ENCODE measurements around the gene NTN3.
"Not testable (repeated sequence)": the region's sequence is repeated elsewhere in the genome, so short reads cannot be mapped to it uniquely, and the experiment has no call there.

Gene NTN3

DNA sequence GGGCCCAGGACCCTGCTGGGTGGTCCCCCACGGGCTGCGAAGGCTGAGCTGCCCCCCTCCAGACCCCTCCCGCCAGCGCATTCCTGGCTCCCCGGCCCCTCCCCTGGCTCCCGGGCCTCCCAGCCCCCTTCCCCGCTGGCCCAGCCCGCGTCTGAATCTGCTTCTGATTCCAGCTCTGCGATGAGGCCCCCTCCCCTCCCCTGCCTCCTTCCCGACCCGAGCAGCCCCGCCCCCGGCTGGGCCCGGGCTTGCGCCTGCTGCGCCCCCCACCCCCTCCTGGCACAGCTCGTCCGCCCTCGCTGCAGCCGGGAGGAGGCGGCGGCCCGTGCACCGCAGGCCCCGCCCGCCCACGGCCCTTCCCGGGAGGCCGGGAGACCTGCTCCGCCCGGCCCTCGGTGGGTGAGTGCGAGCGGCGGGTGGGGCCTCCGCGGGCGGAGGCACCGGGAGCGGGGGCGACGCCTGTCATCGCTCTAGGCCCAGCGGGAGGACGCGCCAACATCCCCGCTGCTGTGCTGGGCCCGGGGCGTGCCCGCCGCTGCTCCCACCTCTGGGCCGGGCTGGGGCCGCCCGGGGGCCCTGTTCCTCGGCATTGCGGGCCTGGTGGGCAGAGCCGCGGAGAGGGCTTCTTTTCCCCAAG, at the start of gene NTN3:
Gene NTN3 (plus strand): TSS at position 282 of the 637 bp plus-strand sequence. CDS start 405 bp downstream, outside the sequence.
- DNase-seq = no peak

DNA sequence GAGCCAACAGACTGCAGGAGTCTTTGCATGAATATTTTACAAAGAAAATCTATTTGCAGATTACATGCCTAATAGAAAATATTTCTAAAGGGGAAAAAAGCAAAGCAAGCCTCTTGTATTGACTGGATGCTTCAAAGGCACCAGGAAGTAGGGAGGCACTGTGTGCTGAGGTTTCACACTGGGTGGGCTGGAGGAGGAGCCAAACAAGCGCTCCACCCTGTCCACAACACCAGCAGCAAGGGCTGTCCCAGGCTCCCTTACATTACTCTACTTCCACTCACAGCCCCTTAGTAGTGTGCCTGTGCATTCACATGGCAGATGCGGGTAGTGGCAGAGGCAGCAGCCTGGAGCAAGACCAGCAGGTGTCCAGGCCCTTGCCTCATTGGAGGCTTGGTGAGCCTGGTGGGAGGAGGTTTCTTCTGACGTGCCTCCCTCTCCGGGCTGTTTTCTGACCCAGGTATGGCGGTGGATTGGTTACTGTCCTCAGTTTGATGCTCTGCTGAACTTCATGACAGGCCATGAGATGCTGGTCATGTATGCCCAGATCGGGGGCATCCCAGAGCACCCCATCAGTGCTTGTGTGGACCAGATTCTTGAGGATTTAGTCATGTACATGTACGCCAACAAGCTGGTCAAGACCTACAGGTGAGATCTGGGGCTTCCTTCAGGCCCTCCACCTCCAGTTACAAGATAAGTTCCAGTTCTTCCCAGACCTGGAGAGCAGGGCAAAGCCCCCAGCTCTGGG, 48.8 kb upstream of the NTN3 start:
- no peak for DNase-seq

DNA sequence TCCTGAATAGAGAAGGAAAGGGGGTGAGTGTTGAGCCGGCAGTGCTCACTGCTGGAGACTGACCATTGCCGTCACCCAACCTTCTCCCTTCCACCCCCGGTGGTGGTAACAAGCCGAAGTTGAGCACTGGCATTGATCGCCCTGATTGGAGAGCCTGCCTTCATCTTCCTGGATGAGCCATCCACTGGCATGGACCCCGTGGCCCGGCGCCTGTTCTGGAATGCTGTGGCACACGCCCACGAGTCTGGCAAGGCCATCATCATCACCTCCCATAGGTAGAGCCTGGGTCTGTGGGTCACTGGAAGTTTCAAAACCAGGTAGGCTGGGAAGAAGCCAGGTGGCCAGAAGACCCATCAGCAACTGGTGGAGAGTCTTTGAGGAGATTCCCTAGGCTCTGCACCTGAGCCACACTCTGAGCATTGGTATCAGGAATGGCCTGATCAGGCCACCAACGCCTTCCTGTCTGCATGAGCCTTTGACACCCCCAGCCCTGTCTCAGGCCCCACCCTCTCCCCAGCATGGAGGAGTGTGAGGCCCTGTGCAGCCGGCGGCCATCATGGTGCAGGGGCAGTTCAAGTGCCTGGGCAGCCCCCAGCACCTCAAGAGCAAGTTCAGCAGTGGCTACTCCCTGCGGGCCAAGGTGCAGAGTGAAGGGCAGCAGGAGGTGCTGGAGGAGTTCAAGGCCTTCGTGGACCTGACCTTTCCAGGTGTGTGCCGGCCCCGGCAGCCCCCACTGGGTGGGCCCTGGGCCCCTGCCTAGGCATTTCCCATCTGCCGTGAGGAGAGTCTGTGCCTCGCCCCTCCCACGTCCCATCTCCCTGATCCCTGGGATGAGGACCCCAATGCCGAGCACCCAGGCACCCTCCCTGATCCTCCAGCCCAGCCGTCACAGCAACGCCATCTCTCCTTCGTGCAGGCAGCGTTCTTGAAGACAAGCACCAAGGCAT, 46.8 kb upstream of the NTN3 start:
- no peak for DNase-seq

DNA sequence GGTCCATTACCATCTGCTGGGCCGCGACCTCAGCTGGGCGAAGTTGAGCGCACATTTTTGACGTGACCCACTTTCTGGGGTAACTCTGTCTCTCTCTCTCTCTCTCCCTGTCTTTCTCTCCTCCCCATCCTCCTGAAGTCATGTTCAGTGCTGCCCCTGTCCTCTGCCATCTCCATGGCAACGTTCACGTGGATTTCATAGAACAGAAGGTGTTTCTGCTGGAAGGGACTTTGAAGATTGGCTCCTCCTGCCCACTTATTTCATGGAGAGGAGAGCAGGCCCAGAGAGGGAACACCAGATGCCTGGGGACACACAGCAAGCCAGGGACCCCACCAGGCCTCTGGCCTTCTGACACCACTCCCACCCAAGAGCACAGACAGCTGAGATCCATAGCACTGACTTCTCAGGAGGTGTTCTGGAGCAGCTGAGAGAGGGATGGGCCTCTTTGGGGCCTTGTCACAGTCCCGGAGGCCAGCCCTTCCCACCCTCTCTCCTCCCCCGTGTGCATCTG, 46.0 kb upstream of the NTN3 start:
- no peak for DNase-seq

DNA sequence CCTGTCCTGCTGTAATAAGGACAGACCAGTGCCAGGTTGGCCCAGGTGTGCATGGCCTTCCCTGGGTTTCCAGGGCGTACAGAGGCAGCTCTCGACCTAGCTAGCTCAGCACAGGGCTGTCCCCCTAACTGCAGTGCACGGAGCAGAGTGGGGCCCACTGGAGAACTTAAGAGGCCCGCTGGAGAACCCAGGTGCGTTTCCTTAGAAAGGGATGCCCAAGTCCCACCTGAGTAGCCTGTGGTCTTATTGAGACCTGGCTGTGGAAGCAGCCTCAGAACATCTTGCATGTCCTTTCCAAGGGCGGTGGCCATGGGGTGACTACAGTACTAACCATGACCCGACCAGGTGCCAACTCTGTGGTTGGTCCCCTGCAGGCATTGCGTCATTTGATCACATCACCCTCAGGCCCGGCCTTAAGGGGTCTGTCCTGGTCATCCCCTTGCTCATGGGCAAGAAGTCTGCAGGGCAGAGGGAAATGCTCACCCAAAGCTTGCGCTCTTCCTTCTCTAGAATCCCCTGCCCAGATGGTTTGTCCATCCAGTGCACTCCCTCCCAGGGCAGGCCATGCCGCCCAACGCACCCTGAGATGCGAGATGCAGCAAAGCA, 45.2 kb upstream of the NTN3 start:
- DNase-seq = no peak

DNA sequence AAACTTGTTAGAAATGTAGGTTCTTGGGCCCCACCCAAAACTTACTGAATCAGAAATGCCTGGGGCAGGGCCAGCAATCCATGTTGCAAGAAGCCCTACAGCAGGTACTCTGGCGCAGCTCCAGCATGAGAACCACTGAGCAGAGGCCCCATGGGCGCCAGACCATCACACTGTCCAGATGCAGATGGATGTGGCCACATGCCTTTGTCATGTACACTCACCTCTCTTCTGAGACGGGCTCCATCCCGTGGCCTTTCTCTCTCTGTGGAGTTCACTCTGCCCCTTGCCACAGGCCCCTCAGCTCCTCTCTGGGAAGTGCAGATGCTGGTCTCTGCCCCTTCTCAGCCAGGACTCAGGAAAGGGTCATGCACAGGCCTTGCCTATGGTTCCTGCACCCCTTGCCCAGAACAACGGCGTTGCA, 44.1 kb upstream of the NTN3 start:
- no peak for DNase-seq

DNA sequence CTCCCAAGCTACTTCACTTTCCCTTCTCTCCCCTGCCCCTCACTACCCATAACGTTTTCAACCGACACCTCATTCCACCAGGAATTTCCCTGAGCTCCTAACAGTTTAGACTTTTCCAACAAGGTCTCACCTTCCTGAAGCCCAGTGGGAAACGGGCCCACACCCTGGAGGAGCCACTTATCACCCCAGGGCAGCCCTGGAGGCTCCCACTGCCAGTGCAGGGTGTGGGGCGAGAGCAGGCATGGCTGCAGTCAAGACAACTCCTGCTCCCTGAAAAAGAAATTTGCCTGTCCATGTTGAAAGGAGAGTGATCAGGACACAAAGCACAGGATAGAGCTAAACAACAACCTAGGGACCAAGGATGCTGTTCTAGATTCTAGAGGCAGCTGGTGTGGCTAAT, 43.6 kb upstream of the NTN3 start:
- no peak for DNase-seq

DNA sequence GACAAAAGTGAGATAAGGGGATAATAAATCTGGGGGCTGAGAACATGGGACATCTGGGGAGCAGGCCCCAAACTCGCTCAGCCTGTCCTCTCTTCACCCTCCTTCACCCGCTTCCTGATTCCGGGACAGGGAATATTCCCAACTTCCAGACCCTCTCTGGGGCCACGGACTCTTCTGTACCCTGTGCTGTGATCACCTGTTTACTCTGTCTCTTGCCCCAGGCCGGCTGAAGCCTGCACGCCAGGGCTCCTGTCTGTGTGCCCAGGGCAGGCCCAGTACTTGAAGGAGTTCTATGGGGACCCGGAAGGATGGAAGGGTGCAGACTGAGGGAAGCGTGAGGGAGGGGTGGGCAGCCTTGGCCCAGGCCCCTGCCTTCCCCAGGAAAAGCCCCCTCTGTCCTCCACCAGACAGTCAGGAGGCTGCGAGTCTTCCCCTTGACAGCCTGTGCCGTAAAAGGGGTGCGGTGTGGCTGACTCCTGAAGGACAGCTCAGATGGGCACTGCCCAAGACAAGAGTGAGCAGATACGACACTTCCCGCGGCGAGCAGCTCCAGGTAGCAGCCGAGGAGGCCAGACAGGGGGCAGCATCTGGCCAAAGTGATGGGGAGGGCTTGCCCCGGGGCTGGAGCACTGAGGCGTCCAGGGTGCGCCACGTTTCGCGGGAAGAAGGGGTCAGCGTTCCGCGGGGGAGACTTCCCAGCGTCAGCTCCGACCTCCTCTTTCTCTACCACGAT, 42.9 kb upstream of the NTN3 start:
- DNase-seq = no peak

DNA sequence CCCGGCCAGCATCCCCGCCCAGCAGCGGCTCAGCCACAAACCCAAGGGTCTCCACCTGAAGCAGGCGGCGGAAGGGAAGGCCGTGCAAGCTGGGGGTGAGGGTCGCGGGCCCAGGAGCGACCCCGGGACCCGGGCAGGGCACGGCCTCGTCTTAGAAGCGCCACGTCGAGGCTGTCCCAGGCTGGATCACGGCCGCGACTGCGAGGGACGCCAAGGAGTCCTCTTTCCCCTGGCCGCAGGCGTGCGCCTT, 42.4 kb upstream of the NTN3 start:
- no peak for DNase-seq

DNA sequence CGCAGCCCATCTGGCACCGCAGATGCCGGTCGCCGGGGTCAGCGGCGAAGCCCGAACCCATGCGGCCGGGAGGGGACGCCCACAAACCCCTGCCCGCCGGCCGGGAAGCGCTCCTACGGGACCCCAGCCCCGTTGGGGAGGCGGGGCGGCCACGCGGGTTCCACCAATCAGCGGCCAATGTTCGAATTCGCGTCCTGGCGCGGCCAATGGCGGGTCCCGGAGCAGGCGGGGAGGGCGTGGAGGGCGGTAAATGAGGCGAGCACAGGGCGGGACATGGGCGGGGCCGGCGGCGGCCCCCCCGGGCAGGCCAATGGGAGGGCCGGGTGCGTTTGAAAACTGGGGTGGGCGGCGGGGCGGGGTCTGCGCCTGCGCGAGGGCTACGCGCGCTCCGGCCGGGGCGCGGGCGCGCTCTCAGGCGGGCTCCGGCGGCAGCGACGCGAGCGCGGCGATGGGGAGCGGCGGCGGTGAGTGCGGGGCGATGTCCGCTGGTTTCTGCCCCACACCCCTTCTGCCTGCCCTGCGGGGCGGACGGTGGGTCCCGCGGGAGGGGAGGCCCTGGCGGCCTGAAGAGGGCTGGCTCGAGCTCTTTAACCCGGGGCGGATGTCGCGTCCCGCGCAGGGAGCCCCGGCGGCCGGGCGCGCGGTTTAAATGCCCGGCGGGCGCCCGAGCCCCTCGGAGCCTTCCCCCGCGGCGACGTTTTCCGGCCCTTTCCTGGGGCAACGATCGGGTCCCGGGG, 41.9 kb upstream of the NTN3 start, which contains the start of gene CCNF:
Gene CCNF (plus strand): TSS at position 414 of the 737 bp plus-strand sequence. CDS start 35 bp downstream, at position 449.
- peak; percentile 99 for DNase-seq

DNA sequence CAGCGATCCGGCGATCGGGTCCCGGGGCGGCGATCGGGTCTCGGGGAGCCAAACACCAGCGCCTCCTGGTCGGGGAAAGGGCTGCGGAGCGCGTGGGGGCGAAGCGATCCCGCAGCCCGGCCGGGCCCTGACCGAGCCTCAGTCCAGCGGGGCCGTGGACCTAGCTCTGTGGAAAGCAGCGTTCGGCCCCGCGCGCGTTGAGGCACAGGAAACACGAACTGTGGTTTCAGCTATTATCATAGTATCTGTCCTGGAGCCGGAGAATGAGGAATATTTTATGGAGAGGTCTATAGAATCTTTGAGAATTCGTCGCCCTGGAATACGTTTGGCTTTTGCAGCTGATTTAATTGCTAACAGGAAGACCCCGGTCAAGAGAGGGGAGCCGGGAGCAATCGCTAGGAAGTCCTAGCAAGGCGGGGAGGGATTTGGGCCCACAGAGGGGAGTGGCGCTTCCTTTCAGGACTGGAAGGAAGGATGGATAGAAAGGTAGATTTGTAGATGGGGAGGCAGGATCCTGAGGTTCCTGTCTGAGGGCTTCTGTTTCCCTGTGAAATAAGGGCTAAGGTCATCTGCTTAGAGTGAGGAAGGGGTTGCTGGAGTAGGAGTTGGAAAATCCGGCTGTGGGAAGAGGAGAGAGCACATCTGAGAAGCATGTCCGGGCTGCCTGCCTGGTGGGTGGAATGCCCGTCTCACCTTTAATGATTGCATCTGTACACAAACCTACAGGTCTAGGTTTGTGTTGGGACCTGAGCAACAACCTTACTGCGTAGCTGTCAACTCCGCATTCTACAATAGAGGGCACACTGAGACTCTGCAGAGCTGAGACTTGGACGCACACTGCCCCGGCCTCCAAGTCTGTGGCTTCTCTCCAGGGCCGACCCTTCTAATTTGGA, 41.1 kb upstream of the NTN3 start:
- peak; percentile 33 for DNase-seq

DNA sequence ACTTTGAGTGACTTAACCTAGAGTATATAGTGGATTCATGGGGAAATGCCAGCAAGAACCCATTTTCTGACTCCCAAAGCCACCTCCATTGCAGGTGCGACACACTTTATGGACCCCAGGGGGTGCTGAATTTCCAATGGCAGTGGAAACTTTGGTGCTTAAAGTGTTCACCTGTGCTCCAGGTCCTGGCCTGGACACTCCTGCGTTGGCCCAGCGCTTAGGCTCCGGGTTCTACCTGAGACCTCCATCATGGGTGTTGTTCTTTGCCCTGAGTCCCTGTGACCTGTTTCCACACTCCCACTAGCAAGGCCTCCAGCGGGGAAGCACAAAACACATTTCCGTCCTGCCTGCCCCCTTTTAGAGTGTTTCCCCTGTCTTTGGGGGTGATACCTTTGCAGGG, 38.8 kb upstream of the NTN3 start:
- no peak for DNase-seq

DNA sequence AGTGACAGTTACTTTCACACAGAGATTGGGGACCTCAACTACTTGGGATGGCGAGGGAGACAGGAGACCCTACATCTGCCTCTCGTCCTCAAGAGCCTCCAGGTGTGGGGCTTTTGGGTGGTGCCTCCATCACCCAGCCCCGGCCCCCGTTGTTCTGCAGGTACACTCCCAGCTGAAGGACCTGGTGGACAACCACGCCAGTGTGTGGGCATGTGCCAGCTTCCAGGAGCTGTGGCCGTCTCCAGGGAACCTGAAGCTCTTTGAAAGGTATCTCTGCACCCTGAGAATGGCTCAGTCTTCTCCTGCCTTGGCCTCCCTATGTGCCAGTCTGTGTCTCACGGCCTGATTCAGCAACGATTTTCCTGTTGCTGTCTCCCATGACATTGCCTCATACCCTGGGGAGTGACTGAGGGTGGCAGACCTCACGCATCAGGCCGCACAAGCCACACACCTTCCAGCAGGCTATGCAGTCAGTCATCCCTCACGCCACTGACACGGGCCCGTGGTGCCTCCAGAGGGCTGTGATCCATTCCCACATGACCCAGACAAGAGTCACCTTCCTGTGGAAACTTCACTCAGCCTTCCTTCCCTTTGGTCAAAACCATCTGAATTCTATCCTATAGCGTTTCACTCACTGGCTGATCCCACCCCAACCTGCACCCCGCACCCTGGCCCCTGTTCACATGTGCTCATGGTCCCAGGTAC, 38.1 kb upstream of the NTN3 start:
- DNase-seq = no peak

DNA sequence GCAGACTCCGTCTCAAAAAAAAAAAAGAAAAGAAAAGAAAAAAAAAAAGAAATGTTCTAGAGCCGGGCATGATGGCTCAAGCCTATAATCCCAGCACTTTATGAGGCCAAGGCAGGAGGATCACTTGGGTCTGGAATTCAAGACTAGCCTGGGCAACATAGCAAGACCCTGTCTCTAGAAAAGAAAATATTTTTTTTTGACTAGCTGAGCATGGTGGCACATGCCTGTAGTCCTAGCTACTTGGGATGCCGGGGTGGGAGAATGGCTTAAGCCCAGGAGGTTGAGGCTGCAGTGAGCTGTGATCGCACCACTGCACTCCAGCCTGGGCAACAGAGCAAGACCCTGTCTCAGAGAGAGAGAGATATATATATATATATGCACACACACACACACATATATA, 35.9 kb upstream of the NTN3 start:
- DNase-seq = not testable (repeated sequence)

DNA sequence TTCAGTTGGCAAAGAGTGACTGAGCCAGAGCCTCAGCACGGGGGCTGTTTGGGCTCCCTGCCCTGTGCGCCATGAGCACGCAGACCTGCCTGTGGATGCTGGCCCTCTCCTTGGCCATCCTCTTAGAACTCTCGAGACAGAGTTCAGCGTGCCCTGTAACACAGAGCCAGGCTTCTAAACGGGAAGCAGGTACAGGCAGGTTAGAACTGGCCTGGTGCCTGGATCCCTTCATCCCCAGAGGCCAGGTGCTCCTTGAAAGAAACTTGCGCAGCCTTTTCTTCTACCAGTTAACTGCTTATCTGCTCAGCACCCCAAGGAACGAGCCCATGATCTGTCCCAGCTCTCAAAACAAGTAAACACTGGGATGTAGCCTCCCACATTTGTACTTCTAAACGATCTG, 35.0 kb upstream of the NTN3 start:
- DNase-seq = no peak

DNA sequence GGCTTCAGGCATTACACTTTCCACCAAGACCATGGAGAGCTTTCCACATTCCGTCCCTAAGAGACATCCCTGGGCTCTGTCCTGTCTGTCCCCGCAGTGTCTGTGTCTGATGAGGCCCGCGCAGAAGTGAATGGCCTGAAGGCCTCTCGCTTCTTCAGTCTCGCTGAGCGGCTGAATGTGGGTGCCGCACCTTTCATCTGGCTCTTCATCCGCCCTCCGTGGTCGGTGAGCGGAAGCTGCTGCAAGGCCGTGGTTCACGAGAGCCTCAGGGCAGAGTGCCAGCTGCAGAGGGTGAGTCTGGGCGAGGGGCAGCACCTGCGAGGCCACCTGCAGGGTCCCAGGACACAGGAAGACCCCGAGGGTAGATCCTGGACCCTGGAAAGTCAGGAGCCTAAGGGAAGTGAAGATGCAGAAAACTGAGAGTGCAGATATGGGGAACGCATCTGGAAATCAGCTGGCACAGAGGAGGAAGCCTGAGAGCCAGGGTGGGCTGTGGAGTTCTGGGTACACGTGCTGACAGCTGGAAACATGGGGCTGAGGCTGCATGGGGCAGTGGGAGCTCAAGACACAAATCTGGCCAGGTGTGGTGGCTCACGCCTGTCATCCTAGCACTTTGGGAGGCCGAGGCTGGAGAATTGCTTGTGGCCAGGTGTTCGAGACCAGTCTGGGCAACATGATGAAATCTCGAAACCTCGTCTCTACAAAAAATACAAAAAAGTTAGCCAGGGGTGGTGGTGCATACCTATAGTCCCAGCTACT, 33.9 kb upstream of the NTN3 start:
- DNase-seq = no peak

DNA sequence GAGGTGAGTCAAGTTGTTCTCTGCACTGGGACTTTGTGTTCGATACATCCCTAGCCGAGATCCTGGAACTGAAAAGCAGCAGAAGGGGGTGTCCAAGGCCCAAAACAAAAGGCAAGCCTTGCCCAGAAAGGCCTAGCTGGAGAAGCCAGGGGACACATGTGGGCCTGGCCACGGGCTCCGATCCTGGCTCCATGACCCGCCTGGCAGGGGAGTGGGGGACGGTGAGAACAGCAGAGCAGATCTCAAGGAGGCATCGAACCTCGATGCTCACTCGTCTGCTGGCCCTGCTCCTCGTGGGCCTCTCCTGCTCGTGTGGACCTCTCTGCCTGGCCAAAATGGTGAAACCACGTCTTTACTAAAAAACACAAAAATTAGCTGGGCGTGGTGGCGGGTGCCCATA, 33.0 kb upstream of the NTN3 start:
- no peak for DNase-seq

DNA sequence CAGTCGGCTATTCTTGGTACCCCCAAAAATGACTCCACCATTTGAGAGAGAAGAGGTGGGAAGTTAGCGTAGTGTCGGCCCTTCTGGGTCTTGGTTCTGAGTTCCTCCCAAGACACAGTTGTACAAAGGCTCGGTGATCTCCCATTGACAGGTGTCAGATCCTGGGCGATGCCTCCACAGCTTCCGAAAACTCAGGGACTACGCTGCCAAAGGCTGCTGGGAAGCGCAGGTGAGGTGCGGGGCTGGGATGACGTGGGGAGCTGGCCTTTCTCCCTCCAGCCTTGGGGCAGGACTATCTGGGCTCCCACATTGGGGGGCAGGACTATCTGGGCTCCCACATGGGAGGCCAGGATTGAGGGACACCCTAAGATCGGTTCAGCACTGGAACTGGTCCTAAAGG, 31.5 kb upstream of the NTN3 start:
- DNase-seq = no peak

Measured in CD4-positive, alpha-beta T cell treated with Interleukin-12 subunit alpha and Interleukin-12 subunit beta, for 1 hour (primary cell).